Measurements from ENCODE around the gene GRAMD1B. TPM values are rescaled to one million over a fixed set of nuclear protein-coding genes. Genes with fewer than 3 reads are reported as not detected.

The GRAMD1B gene
- total and polyA plus RNA-seq, 12 donors = 7.3 to 41.0 (median 21.0) TPM

DNA sequence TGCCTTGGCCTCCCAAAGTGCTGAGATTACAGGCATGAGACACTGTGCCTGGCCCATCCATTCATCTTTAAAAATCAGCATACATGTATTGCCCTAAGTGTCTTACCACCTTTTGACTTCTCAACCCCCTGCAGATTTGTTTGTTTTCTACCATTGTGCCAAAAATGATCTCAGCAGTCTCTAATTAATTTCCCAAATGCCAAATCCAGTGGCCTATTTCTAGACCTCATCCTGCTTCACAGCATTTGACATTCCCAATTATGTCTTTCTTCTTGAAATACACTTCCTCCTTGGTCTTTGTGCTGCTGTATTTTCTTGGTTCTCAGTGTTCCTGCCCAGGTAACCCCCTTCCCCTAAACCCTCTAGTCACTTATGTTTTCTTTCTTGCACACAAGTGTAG, 46.0 kb upstream of the GRAMD1B start:
- no peaks in the 10 kb centered on the region for H3K9me3 ChIP-seq
- H3K36me3 ChIP-seq = no peaks in the 10 kb centered on the region
- no peak overlapping the region for H3K27ac ChIP-seq
- no peak overlapping the region for H3K4me3 ChIP-seq
- peak in 2 of 8 donors; percentile 15 to 24 for ATAC-seq
- H3K4me1 ChIP-seq = peaks cover 3 to 30% (median 10%) of the 10 kb centered on the region in 9 donors
- intact Hi-C loops (cut with DNase I) = no loop called here
- H3K27me3 ChIP-seq = no peaks in the 10 kb centered on the region
- TF ChIP-seq, protein P1, sequence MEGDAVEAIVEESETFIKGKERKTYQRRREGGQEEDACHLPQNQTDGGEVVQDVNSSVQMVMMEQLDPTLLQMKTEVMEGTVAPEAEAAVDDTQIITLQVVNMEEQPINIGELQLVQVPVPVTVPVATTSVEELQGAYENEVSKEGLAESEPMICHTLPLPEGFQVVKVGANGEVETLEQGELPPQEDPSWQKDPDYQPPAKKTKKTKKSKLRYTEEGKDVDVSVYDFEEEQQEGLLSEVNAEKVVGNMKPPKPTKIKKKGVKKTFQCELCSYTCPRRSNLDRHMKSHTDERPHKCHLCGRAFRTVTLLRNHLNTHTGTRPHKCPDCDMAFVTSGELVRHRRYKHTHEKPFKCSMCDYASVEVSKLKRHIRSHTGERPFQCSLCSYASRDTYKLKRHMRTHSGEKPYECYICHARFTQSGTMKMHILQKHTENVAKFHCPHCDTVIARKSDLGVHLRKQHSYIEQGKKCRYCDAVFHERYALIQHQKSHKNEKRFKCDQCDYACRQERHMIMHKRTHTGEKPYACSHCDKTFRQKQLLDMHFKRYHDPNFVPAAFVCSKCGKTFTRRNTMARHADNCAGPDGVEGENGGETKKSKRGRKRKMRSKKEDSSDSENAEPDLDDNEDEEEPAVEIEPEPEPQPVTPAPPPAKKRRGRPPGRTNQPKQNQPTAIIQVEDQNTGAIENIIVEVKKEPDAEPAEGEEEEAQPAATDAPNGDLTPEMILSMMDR (IDR thresholded peaks at IDR 0.05) = no peak
- no peak for DNase-seq

DNA sequence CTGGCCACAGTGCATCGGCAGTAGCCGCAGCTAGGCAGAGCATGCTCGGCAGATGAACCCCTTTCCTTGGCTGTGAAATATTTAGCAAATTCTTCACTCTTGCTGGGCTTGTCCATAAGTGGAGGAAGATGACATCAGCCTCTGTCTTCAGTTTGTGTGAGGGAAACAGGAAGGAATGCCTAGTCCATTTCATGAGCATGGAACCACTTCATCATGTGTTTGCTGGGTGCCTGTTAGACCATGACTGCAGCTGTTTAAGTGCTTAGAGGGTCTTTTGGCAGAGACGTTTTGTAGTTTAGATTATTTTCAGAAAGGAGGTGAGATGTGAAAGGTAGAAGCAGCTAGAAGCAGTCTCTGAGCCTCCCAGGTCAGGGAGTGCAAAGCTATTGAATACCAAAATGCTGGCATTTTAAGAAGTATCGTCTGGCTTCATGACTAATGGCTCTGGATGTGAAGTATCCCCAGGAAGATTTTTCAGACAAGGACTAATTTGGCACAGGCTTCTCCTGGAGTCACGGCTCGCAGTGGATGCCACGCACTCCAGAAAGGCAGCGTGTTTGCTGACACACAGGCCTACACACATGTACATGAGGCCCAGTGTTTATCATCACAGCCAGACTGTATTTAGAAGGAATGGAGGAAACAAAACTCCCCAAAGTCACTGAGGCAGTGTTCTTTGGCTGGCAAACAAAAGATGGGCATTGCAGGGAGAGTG, 43.1 kb upstream of the GRAMD1B start:
- intact Hi-C loops (cut with DNase I) = no loop called here
- H3K36me3 ChIP-seq = no peaks in the 10 kb centered on the region
- DNase-seq (no peak), ATAC-seq (peak in 2 of 8 donors; percentile 30 to 47)
- peaks cover 0 to 35% (median 10%) of the 10 kb centered on the region in 9 donors for H3K4me1 ChIP-seq
- TF ChIP-seq, protein P1 (IDR thresholded peaks at IDR 0.05) = no peak
- WGBS, 2 donors = 53 to 73% methylated on average over 9 of the region's 9 CpGs
- H3K9me3 ChIP-seq = no peaks in the 10 kb centered on the region
- no peak overlapping the region for H3K4me3 ChIP-seq
- H3K27ac ChIP-seq = peak overlapping the region in 3 of 10 donors; percentile 5 to 29 (median 15)
- no peaks in the 10 kb centered on the region for H3K27me3 ChIP-seq

DNA sequence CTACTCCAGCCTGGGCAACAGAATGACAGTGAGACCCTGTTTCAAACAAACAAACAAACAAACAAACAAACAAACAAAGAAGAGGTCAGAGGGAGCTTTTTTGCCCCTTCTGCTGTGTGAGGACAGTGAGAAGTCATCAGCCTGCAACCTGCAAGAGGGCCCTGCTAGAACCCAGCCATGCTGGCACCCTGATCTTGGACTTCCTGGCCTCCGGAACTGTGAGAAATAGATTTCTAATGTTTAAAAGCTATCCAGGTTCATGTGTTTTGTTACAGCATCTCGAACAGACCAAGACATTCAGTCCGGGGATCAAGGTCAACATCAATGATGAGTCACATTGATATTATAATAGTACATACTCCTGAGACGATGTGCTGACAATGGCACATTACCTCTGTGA, 41.4 kb upstream of the GRAMD1B start:
- ATAC-seq (no peak), DNase-seq (no peak)
- Histone ChIP-seq H3K9me3 (no peaks in the 10 kb centered on the region), H3K27me3 (peaks cover 0 to 5% (median 0%) of the 10 kb centered on the region in 7 donors), H3K27ac (no peak overlapping the region), H3K4me3 (no peak overlapping the region), H3K36me3 (no peaks in the 10 kb centered on the region), H3K4me1 (peaks cover 0 to 35% (median 10%) of the 10 kb centered on the region in 9 donors)
- intact Hi-C loops (cut with DNase I) = no loop called here
- WGBS, 2 donors = 89 to 94% methylated on average over 4 of the region's 4 CpGs
- TF ChIP-seq, protein P1 (IDR thresholded peaks at IDR 0.05) = no peak

DNA sequence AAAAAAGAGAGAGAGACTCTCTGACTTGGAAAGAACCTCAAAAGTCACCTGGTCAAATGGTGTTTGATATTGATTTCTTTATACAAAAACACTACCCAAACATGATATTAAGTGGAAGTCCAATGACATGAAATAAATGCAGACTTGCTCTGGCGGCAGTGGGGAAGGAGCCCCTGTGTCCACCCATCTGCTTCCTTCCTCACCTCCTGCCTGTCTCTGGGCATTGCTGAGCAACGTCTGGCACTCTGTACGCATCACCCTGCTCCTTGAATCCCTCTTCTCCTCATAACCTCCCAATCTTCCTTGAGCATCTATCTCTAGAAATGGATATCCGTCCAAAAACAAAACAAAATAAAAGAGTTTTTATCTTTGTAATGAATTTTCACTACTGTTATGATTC, 39.9 kb upstream of the GRAMD1B start:
- Histone ChIP-seq H3K4me3 (no peak overlapping the region), H3K4me1 (peaks cover 0 to 21% (median 6%) of the 10 kb centered on the region in 9 donors), H3K27me3 (peaks cover 0 to 5% (median 0%) of the 10 kb centered on the region in 7 donors), H3K27ac (no peak overlapping the region), H3K9me3 (no peaks in the 10 kb centered on the region), H3K36me3 (no peaks in the 10 kb centered on the region)
- WGBS, 2 donors = 82 to 83% methylated on average over 4 of the region's 4 CpGs
- TF ChIP-seq, protein P1 (IDR thresholded peaks at IDR 0.05) = no peak
- DNase-seq = no peak
- ATAC-seq = no peak
- intact Hi-C loops (cut with DNase I) = no loop called here

Data from heart right ventricle (tissue), 16 donors.